ENCODE data around the gene ELF3.
"Not testable (repeated sequence)": the region's sequence is repeated elsewhere in the genome, so short reads cannot be mapped to it uniquely, and the experiment has no call there.

Gene ELF3

DNA sequence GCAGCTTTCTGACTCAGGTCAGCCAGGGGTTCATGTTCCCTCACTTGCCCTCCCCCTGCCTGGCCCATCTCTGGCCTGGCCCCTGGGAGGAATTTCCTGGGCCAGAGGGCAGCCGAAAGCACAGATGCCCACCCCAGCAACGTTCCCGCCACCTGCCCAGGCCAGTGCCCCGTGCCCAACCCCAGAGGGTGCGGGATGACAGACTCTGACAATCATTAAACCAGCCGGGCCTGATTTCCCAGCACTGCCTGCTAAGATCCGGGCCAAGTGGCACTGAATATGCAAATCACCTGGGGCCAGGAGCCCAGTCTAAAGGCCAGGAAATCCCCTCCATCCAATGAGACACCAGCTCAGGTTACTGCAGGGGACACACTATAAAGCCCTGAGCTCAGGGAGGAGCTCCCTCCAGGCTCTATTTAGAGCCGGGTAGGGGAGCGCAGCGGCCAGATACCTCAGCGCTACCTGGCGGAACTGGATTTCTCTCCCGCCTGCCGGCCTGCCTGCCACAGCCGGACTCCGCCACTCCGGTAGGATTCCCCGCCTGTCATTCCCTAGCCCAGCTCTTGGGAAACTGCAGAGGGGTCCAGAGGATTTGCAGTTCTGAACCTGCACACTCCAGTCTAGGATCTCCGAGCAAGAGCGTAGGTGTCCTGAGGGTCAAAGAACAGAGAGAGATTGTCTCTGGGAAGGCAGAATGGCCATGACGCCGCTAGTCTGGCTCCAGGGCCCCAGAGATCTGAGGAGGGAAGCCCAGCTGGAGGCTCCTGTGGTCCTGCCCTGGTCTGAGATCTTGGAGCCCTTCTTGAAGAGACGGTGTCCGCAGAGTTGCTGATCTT, at the start of gene ELF3:
Gene ELF3 (plus strand): TSS at position 408 of the 836 bp plus-strand sequence. CDS start 550 bp downstream, outside the sequence.
- DNase-seq = no peak

- not testable (repeated sequence) for DNase-seq
Observed at GRCh38 chr1:201962382-201962781, 48.0 kb upstream of the ELF3 start.

GRCh38 chr1:201964261-201964660, 46.1 kb upstream of the ELF3 start:
- DNase-seq = no peak

DNA sequence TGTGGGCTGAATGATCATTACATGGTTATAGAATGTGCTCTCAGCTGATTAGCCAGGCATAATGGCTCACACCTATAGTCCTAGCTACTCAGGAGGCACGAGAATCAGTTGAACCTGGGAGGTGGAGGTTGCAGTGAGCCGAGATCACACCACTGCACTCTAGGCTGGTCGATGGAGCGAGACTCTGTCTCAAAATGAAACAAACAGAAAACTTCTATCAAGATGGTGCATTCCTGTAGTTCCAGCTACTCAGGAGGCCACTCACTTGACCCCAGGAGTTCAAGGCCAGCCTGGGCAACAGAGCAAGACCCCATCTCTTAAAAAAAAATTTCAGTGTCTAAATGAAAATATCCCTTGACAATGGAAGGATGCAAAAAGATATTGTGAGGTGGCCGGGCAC, 44.2 kb upstream of the ELF3 start:
- DNase-seq = no peak

DNA sequence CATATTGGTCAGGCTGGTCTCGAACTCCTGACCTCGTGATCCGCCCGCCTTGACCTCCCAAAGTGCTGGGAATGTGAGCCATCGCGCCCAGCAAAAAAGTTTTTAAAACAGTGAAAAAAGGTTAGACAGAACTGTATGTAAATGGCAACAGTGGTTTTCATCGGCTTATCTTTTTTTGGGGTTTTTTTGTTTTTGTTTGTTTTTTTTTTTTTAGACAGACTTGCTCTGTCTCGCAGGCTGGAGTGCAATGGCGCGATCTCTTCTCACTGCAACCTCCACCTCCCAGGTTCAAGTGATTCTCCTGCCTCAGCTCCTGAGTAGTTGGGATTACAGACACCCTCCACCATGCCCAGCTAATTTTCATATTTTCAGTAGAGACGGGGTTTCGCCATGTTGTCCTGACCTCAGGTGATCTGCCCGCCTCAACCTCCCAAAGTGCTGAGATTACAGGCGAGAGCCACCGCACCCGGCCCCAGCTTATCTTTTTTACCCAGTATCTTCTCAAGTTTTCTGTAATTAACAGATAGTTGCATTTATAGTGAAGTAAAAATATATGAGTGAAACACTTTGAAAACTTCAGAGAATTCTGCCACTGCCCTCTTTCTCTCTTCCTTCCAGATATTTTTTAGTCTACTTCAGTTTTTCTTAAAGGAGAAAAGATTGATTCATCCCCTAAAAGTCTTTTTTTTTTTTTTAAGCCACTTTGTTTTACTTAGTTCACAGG, 42.0 kb upstream of the ELF3 start:
- DNase-seq = no peak

DNA sequence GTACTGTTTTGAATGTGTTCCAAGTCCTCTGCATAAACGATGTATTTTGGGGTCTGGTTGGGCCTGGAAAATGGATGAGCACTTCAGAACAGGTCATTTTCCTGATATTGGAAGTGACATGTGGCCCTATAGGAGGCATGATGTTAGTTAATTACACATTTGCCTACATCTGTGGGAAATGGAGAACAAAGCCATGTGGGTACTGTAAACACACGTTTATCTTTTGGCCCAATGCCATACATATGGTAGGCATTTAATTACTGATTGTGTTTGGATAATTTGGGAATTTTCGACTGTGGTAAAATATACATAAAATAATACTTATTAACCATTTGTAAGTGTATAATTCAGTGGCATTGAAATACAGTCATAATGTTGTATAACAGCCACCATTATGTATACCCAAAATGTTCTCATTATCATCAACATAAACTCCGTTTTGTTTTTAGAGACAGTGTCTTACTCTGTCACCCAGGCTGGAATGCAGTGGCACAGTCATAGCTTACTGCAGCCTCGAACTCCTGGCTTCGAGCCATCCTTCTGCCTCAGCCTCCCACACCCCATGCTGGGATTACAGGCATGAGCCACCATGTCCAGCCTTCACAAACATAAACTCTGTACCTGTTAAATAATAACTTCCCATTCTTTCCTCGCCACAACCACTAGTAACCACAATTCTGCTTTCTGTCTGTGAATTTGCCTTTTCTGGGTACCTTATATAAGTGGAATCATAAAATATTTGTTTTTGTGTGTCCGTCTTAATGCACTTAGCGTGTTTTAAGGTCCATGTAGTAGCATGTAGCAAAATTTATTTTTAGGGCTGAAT, 39.8 kb upstream of the ELF3 start:
- DNase-seq = no peak

- DNase-seq = peak; percentile 89
Observed at GRCh38 chr1:201982082-201982622, 28.2 kb upstream of the ELF3 start.

GRCh38 chr1:201982623-201983379, 27.6 kb upstream of the ELF3 start, which contains the start of gene RNPEP:
Gene RNPEP (plus strand): TSS chr1:201982648. CDS start chr1:201982667, 19 bp downstream.
- DNase-seq = peak; percentile 84

DNA sequence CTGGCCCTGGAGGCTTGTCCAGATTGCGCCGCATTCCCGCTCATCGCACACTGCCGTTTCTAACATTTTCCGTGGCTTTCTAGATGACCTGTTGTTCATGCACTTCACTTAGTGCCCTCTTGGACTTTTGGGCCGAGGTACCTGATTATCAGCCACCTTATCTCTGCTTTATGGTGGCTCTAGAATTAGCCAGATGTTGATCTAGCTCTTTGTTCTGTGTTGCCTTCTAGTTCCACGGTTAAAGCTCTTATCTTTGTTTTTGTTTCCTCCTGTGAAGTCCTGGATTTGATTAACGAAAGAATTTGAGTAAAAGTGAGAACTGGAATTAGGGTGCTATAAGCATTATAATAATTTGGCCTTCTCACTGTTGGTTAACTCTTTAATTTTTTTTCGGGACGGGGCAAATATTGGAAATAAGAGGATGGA, 27.0 kb upstream of the ELF3 start:
- no peak for DNase-seq

DNA sequence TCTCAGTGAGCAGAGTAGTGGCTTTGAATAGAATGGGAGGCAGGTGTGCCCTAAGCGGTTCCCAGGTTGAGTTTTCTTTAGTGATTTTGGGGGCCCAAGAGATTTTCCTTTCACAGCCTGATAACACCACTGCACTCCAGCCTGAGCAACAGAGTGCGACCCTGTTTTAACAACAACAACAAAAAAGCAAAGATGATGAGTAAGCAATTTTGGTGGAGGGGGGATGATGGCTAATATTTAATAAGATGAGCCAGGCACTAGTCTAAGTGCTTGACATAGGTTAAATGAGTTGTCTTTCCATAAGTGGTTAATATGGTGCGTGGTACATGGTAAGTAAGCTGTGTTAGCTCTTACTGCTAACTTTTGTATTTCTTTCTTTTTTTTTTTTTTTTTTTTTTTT, 25.9 kb upstream of the ELF3 start:
- no peak for DNase-seq

DNA sequence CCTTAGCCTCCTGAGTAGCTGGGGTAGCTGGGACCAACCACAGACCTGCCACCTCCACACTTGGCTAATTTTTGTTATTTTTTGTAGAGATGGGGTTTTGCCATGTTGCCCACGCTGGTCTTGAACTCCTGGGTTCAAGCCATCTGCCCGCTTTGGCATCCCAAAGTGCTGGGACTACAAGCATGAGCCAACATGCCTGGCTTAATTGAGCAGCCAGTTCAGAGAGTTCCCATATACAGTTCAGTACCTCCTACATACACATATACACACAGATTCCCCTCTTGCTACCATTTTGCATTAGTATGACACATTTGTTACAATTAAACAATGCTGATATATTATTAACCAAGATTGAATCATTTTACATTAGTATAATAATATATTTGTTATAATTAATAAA, 25.0 kb upstream of the ELF3 start:
- DNase-seq = no peak

DNA sequence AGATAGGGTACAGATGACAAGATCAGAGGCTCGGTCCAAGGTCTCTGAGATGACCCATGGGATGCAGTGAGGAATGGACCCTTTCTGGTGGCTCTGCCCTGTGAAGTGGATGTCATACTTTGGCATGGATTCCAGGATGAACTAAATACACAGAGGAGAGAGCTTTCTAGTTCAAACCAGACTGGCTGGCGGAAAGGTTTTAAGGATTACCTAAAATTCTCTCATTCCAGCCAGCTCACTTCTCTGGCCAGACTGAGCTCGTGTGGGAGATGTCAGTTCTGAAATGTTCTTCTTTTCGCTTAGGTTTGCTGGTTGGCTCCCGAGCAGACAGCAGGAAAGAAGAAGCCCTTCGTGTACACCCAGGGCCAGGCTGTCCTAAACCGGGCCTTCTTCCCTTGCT, 21.8 kb upstream of the ELF3 start:
- peak; percentile 6 for DNase-seq

- DNase-seq = peak; percentile 44
Observed at GRCh38 chr1:201989354-201990128, 20.8 kb upstream of the ELF3 start.

GRCh38 chr1:201990427-201990826, 20.0 kb upstream of the ELF3 start:
- peak; percentile 24 for DNase-seq

- no peak for DNase-seq
Observed at GRCh38 chr1:201999625-202000238, 10.7 kb upstream of the ELF3 start.

DNA sequence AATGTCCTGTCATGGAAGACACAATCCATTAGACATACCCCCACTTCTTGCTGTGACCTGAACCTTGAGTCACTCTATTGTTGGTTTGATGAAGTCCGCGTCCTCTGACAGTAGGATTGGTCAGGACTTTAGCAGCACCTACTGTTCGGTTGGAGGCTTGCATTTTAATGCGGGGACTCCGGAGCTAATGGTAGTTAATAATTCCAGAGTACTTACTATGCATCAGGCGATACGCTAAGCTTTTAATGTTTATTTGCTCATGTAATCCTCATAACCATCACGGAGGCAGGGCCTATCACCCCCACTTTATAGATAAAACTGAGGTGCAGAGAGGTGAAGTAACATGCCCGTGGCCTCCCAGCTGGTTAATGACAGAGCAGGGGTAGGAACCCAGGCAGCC, 7.9 kb upstream of the ELF3 start:
- no peak for DNase-seq

DNA sequence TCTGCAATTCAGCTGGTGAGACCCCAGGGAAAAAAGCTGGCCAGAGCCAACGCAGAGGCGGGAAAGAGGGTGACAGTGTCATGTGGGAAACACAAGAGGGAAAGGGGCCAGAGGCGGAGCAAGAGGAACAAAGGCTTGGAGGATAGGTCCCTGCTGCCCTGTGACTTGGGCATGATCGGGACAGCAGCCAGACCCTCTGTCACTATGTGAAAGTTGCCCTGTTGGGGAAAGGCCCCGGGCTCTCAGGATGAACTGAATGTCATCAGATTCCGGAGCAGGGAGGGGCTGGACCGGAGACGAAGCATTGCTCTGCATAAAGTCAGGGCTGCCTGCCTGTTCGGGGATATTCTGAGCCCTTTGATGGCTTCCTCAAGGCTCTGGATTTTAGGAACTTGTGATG, 5.7 kb upstream of the ELF3 start:
- DNase-seq = no peak

DNA sequence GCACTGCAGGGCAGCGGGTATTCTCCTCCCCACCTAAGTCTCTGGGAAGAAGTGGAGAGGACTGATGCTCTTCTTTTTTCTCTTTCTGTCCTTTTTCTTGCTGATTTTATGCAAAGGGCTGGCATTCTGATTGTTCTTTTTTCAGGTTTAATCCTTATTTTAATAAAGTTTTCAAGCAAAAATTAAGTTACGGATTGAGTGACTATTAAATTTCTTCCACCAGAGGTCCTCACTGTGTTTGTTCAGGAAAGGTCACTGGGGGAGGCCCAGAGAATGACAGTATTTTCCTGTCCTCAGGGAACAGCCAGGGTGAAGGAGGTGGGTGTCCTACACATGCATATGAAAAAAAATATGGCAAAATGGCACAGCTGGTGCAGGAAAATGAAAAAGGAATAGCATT, 4.4 kb upstream of the ELF3 start:
- DNase-seq = no peak

DNA sequence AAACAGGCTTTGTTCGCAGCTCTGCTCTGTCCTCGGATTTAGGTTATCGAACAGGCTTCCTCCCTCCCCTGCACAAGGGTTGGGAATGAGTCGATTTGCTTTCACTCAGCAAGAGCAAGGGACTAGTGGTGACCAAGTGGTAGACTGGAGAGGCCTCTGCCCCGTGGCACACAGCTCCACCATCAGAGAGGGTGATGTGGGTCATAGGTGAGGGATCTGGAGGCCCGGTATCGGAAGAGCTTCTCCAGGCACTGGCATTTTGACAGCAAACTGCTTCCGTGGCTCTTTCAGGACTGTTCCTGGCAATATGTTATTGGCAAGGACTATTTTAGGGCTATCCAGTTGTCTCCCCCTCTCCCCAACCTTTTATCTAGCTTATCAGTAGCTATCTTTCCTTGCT, 3.1 kb upstream of the ELF3 start:
- no peak for DNase-seq

DNA sequence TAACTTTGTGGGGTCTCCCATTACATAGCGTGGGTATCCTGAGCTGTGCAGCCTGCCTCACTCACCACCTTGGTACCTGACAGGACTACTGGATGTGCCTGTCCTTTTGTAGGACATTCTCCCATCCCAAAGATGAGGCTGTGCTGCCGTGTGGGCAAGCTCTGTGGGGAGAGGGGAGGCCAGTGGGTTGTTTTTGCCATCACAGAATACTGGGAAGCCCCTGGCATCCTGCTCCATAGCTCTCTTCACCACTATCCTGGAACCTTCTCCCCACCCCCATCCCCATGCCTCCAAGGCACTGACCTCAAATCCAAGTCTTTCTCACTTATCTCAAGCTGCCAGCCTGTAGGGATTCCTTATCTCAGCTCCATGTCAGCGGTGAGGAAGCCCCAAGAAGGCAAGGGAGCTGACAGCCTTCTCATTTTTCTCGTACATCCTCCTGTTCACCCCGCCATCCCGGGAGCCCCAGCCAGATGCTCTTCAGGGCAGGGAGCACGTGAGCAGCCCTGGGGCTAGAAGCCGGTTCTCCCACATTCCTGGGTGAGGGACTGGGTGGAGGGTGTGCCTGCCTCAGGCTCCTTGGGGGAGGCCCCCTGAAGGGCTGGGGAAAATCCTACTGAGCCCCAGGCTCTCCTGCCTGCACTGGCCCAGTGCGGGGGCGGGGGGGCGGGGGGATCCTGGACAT, 2.4 kb upstream of the ELF3 start:
- no peak for DNase-seq

Data from activated effector memory CD4-positive, alpha-beta T cell treated with anti-CD3 and anti-CD28 coated beads, Interleukin-2, amount 50 U/mL, for 16 hours (primary cell).